Brain microvascular endothelial cell (primary cell): ENCODE measurements around the gene MAN1C1.

Experiments
- DNase-seq: peaks from one replicate; pipeline ENCODE4 v3.0.0-alpha.2; 2020
- H3K27ac ChIP-seq: fragments of 250-450 bp; sonication (Bioruptor Pico); 2 replicates; pipeline ENCODE4 v1.5.1; 2020; ENCODE audit warnings: mild to moderate bottlenecking, moderate library complexity
- H3K27me3 ChIP-seq: fragments of 250-450 bp; sonication (Bioruptor Pico); replicated peaks from 2 replicates; pipeline ENCODE4 v1.5.1; 2020; ENCODE audit warnings: mild to moderate bottlenecking
- H3K36me3 ChIP-seq: fragments of 250-450 bp; sonication (Bioruptor Pico); replicated peaks from 2 replicates; pipeline ENCODE4 v1.5.1; 2020; ENCODE audit warnings: mild to moderate bottlenecking
- H3K4me3 ChIP-seq: 2 replicates; pipeline ENCODE4 v1.5.1; 2011; ENCODE audit warnings: low read depth, mild to moderate bottlenecking, control low read depth, low read length, moderate library complexity
- in situ Hi-C: cut with HindIII; loops from 2 replicates; pipeline ENCODE4 v1.10.0; 2017; ENCODE audit warnings: low sequenced_read_pairs, low pct_ligation_motif_present
- TF ChIP-seq, protein P1 (sequence below): IDR thresholded peaks from 2 replicates; pipeline ENCODE4 v1.5.1; 2011; ENCODE audit warnings: low read depth, mild to moderate bottlenecking, moderate library complexity, low read length, control low read depth, inconsistent platforms; ENCODE audit errors: missing control alignments

Gene MAN1C1

GRCh38 chr1:25757151-25757845, 140.7 kb downstream of the MAN1C1 start:
- Histone ChIP-seq H3K27ac (no peak overlapping the region), H3K36me3 (no peaks in the 10 kb centered on the region), H3K4me3 (no peak overlapping the region), H3K27me3 (peaks cover 18% of the 10 kb centered on the region)
- TF ChIP-seq, protein P1, sequence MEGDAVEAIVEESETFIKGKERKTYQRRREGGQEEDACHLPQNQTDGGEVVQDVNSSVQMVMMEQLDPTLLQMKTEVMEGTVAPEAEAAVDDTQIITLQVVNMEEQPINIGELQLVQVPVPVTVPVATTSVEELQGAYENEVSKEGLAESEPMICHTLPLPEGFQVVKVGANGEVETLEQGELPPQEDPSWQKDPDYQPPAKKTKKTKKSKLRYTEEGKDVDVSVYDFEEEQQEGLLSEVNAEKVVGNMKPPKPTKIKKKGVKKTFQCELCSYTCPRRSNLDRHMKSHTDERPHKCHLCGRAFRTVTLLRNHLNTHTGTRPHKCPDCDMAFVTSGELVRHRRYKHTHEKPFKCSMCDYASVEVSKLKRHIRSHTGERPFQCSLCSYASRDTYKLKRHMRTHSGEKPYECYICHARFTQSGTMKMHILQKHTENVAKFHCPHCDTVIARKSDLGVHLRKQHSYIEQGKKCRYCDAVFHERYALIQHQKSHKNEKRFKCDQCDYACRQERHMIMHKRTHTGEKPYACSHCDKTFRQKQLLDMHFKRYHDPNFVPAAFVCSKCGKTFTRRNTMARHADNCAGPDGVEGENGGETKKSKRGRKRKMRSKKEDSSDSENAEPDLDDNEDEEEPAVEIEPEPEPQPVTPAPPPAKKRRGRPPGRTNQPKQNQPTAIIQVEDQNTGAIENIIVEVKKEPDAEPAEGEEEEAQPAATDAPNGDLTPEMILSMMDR = no peak
- DNase-seq = no peak
- in situ Hi-C loops = no loop called here

DNA sequence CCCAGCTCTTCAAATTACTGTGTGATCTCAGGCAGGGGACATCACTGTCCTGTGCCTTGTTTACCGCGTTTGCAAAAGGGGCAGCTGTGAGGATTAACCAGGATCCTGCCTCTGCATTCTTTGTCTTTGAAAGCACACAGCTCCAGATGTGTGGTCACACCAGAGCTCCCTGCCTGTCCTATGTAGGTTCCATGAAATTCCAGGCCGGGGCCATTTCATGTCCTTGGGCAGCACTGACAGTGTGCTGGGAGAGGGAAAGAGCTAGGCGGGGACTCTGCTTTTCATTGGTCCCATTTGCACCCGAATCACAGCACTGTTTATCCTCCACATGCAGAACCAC, 141.2 kb downstream of the MAN1C1 start:
- Histone ChIP-seq H3K36me3 (no peaks in the 10 kb centered on the region), H3K4me3 (no peak overlapping the region), H3K27me3 (peaks cover 18% of the 10 kb centered on the region), H3K27ac (no peak overlapping the region)
- in situ Hi-C loops = no loop called here
- DNase-seq = no peak
- TF ChIP-seq, protein P1 = no peak

DNA sequence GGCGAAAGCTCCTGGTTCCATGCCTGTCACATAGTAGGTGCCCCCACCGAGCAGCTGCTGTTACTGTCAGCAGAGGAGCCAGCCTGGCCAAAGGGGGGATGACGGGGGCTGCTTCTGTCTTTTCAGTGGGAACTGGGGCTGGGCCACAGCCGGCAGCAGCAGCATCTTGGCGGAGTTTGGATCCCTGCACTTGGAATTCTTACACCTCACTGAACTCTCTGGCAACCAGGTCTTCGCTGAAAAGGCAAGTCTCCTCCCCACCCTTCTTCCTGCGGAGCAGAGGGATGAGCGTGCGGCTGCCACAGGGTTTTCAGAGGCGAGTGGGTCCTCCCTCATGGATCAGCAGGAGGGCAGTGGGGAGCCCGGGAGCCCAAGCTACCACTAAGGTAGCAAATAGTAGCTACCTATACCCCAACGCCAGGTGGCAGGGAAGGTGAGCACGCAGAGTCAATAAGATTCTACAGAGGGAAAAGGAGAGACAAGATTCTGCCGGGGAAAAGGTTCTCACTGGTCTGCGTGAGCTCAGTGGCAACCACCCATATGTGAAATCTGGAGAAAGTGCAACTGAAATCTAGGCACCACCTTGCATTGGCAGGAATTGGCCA, 142.0 kb downstream of the MAN1C1 start:
- Histone ChIP-seq H3K27ac (no peak overlapping the region), H3K27me3 (peaks cover 18% of the 10 kb centered on the region), H3K4me3 (no peak overlapping the region), H3K36me3 (no peaks in the 10 kb centered on the region)
- no peak for DNase-seq
- in situ Hi-C loops = no loop called here
- TF ChIP-seq, protein P1 = no peak

DNA sequence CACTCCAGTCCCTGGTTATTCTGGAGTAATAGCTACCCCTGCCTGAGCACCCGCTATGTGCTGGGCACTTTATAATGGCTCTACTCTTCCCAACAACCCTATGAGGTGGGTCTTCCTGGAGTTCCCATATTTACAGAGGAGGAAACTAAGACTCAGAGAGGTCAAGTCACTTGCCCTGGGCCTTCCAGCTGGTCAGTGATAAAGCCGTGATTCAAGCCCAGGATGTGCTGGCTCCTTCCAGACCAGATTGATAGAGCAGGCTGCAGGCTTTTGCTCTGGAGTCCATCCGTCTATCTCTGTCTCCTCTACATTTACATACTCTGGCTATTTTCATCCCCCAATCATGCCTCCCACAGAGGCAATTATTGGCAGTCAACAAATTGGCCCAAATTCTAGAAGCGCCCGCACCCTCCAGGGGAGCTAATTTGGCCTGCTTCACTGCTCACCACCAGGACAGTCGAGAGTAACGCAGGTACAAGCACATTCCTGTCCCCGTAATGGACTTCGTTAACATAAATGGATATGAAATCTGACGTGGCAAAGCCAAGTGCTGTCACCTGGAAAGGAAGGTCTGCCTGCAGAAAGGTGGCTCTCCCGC, 143.6 kb downstream of the MAN1C1 start:
- DNase-seq = no peak
- H3K36me3 ChIP-seq = no peaks in the 10 kb centered on the region
- no peak overlapping the region for H3K4me3 ChIP-seq
- TF ChIP-seq, protein P1 = no peak
- H3K27me3 ChIP-seq = peaks cover 18% of the 10 kb centered on the region
- H3K27ac ChIP-seq = no peak overlapping the region
- in situ Hi-C loops = no loop called here

DNA sequence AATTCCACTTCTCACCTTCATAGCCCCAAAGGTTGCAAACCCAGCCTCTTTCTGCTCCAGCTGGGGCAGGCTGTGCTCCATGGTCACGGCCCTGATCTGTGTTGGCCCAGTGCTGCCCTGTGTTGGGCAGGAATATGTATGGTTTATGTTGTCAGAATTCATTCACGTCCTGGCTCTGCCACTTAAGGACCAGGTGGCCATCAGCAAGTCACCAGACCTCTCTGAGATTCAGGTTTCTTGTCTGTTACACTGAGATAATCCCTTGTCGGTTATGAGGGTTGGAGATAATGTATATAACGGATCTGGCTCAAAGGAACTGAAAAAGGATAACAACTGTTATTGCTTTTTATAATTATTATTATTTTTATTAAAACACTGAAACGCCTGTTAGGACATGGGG, 144.3 kb downstream of the MAN1C1 start:
- H3K27me3 ChIP-seq = peaks cover 18% of the 10 kb centered on the region
- no peak for DNase-seq
- TF ChIP-seq, protein P1 = no peak
- in situ Hi-C loops = no loop called here
- H3K27ac ChIP-seq = no peak overlapping the region
- no peaks in the 10 kb centered on the region for H3K36me3 ChIP-seq
- no peak overlapping the region for H3K4me3 ChIP-seq
